Measurements from ENCODE around the gene NXPE1.
A peak's percentile ranks its signal among the peaks of the same experiment; 100 is the strongest.

Gene NXPE1

DNA sequence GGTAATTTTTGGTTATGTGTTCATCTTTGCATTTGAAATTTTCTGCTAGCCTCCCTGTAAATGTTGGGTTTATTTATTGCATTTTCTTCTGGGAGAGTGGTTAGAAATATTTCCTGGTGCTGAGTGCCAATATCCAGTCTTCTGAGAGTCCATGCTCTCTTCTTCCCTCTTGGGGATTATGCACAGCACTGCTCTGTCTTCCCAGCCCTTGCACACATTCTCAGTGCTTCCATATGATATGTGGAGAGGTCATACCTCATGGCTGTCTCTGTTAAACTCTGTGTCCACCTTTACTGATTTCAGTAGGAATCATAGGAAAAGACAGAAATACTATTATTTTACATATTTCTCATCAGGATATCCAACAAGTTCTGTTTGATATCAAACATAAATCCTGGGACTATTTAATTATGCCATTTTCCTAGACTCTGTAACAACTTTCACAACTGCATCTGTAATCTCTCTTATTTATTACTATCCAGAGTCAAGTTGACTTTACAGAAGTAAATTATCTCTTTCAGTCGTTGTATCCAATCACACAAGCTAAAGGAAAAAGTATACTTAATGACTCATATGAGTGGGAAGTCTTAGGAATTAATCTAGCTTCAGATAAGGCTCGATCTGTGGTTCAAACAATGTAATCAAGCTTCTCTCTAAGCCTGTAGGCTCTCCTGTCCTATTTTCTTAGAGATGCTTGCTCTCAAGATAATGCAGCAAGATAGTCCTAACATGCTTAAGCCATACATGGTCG, 2.7 kb upstream of the NXPE1 start:
- no peak for DNase-seq (ENCODE audit: low spot score)

DNA sequence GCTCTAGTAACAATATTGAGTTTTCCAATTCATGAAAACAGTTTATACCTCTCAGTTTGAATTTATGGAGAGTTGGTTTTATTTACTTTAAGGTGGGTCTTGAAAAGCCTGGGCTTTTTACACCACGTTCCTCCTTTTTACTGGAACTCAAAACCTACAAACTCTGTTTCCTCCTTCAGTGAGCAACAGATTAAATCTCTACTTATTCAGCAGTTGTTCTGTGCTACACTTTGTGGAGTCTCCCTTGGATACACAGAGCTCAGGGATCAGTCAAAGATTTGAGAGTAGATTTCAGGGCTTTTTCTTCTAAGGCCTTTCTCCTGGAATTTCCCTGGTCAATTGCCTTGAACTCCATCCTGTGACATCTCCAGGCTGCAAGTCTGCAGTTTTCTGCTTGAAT, 3.5 kb downstream of the NXPE1 start:
- no peak for DNase-seq (ENCODE audit: low spot score)

DNA sequence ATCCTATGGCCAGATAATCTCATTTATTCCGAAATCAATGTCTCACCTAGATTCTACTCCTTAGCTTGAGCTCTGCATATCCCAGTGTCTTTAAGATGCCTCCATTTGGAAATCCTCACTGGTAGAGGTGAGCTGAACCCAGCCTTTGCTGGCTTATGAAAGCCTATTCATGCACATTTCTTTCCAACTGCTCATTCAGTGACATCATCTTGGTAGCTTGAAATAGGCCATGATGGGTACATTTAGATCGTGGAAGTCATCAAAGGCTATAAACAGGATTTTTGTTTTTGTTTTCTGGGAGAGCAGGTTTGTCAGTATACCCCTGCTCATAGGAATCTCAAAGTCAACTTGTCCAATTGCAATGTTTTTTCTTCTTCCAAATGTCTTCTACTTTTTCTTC, 6.0 kb downstream of the NXPE1 start:
- peak; percentile 39 for DNase-seq (ENCODE audit: low spot score)

DNA sequence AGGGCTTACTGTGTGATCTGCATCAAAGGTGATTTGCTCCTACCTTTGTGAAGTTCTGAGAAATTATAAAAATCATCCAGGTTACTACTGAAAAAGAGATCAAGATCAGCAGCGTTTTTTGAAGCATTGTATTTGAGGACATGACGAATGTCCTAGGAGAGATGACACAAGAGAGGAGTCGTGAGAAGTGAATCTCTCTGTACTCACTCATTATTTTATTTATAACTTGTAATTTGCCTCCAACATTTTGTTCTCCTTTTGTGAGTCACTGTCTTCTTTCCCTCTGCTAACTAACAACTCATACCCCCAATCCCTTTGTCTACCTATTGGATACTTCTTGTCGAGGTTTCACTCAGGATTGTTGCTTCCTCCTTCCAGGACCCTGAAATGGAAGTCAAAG, 8.6 kb downstream of the NXPE1 start:
- DNase-seq (ENCODE audit: low spot score), result no peak

DNA sequence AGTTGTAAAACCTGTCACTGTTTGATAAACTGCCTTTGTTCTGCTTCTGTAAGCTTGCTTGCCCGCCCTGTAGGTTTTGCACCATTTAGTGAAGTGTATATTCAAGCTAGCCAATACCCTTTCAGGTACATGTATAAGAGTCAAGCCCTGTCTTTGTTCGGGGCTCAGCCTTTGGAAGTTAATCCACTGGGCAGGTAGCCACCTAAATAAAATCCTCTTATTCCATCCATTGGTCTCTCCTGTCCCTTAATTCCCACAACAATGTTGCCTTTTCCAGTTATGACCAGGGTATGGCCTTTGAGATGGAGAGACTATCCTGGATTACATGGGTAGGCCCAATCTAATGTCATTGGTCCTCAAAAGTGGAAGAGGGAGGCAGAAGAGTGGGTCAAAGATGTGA, 34.0 kb downstream of the NXPE1 start:
- no peak for DNase-seq (ENCODE audit: low spot score)

DNA sequence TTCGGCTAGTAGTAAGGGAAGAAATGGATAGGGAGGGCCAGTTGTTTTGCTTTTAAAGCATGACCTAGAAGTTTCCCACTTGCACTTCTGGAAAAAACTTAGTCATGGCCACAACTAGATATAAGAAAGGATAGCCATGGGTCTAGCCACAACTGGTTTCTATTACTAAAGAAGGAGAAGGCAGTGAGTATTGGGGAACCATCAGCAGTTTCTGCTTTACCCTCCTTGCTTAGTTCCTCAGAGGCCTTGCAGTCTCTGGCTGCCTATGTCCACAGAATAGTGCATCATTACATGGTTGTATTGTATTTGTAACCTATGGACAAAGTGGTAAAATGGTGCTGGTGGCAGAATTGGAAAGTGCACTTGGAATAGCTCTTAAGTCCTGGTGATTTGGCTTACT, 35.6 kb downstream of the NXPE1 start:
- no peak for DNase-seq (ENCODE audit: low spot score)

DNA sequence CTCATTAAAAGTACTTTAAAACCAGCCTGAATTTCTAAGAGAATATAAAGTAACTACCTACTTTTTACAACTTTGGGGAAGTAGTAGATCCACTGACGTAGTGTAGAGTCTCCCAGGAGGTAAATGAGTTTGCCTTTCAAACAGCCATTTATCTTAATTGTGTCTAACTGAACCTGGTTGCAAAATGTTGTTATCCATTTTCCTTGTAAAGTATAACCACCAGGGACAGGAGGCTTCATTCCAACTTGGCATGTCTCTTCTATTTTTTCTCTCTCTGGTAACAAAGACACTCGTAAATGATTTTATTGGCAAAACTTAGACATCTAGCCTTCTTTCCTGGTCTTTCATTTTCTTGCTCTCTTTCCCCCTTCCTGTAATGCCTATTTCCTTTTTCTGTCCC, 36.9 kb downstream of the NXPE1 start:
- no peak for DNase-seq (ENCODE audit: low spot score)

DNA sequence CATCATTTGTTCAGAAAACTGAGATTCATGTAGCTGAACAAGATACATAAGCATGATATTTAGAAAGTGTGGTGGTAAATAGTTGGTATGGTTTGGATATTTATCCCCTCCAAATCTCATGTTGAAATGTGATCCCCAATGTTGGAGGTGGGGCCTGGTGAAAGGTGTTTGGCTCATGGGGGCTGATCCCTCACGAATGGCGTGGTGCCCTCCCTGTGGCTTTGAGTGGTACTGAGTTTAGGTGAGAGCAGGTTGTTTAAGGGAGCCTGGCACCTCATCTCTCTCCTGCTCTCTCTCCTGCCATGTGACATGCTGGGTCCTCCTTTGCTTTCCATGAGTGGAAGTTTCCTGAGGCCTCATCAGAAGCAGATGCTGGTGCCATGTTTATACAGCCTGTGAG, 48.1 kb downstream of the NXPE1 start:
- no peak for DNase-seq (ENCODE audit: low spot score)

DNA sequence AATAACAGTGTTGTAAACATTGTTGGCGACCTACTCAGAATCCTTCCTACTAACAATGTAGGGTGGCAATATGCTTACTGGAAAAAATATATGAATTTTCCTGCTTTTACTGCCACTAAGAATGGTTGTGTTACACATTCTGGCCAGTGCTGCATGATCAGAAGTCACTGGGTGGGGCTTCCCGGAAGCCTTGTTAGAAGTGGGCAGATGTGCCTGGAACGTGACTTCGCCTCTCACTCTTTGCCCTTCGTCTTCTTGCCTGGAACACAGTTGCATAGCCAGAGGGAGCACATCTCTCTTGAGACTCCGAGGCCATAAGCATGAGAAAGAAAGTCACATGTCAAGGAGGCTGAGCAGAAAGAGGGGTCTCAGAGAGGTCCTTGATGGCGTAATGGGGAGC, 48.6 kb downstream of the NXPE1 start:
- DNase-seq (ENCODE audit: low spot score), result no peak

DNA sequence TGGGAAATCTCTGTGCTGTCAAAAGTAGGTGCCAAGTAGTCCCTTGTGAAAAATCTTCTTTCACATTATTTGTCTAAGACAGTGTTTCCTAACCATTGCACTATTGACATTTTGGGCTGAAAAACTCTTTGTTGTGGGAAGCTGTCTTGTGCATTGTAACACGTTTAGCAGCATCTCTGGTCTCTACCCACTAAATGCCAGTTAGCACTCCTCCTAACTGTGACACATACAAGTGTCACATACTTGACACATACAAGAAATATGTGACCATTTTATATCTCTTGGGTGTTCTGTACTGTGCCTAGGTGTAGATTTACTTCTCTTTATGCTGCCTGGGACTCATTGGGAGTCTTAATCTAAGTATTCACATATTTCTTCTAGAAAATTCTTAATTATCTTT, 57.8 kb downstream of the NXPE1 start:
- DNase-seq (ENCODE audit: low spot score), result peak; percentile 45

DNA sequence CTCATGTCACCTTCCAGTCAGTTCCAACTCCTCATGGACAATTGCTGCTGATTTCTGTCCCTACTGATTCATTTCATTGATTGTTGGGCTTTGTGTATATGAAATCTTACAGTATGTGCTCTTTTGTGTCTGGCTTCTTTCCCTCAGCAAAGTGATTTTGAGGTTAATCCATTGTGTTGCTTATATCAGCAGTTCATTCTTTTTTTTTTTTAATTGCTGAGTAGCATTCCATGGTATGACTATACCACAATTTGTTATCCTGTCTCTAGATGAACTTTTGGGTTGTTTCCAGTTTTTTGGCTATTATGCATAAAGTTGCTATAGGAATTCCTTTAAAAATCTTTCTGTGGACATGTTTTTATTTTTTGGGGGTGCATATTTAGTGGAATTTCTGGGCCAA, 59.9 kb downstream of the NXPE1 start:
- no peak for DNase-seq (ENCODE audit: low spot score)

DNA sequence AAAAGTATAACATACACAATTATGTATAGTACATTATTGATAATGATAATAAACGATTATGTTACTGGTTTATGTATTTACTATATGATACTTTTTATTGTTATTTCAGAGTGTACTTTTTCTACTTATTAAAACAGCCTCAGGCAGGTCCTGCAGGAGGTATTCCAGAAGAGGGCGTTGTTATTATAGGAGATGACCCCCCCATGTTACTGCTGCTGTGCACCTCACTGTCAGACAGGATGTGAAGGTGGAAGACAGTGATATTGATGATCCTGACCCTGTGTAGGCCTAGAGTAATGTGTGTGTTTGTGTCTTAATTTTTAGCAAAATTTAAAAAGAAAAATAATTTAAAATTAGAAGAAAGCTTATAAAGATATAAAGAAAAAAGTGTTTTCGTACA, 62.8 kb downstream of the NXPE1 start:
- DNase-seq (ENCODE audit: low spot score), result no peak

DNA sequence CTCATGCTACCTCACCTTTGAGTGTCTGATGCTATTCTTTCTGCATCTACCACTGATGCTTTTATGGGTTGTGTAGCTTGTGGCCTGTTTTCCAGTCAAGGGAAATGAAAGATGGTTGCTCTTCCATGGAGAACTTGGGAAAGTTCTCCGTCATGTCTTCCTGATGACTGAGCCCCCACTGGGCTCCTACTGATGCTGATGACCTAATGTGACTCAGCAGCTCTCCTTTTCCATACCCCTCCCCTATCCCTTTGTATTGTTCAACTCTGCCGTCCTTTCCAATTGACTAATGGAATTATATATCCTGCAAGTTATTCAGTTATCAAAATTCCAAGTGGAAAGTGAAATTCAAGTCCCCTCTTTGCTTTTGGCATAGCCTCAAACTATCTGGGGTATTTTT, 75.8 kb downstream of the NXPE1 start:
- DNase-seq (ENCODE audit: low spot score), result no peak

DNA sequence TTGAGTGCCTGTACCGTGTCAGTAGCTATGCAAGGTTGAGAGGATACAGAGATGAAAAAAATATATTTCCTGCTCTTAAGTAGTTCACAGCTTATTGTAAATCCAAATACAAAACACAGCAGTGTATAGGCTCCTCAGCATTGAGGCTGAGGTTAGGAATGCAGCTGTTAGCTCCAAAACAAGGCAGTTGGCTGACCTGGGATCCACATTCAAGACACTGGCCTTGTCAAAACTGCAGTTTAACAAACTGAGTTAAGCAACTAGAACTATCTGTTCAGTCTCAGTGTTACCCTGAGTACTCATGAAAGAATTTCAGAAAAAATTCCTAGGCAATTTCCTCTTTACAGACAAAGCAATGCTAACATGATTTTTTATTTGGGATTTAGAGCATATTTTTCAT, 77.6 kb downstream of the NXPE1 start:
- DNase-seq (ENCODE audit: low spot score), result no peak

DNA sequence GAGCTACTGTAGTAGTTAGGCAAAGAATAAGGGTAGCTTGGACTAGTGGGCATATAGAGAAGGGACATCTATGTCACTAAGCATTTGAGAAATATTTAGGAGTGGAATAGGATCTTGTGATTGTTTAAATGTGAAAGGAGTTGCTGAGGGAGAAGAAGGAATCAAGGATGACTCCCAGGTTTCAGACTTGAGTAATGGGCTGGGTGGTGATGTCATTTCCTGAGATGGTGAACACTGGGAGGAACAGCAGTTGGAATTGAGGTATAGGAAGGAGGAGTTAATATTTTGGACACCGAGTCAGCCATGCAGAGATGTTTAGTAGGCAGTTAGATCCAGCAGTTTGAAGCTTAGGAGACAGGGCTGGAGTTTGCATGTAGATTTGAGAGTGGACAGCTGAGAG, 80.3 kb downstream of the NXPE1 start:
- DNase-seq (ENCODE audit: low spot score), result peak; percentile 15

DNA sequence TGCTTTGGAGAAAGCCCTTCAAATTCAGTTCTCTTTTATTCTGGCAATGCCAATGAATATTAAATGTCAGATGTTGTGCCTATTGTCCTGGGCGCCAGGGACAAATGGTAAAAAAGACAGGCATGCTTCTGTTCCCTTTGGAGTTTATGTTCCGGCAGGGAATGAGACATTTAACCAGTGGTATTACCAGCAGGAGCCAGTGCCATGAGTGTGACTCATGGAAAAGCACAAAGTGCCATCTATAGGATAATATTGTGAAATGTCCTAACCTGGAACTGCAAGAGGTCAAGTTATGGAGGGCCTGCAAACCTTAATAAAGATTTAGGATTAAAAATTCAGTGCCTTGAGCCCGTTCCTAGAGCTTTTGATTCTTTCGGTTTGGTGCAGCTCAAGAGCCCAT, 80.9 kb downstream of the NXPE1 start:
- DNase-seq (ENCODE audit: low spot score), result peak; percentile 3

DNA sequence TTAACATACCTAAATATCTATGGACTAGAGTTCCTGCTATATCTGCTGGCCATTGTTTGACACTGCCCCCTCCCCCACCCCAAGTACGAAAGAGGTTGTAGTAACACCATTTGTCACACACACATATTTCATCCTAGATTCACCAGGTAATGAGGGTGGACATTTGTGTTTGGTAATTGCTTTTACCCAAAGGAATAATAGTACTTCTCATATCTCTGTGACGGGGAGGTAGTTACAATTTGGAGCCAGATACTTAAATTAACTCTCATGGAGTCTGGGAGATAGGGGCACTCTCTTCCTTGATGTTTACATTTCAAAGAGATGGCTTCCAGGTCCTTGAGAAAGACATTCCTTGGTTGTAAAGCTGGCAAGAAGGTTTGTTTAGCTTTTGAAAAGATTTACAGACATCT, 81.7 kb downstream of the NXPE1 start:
- no peak for DNase-seq (ENCODE audit: low spot score)

DNA sequence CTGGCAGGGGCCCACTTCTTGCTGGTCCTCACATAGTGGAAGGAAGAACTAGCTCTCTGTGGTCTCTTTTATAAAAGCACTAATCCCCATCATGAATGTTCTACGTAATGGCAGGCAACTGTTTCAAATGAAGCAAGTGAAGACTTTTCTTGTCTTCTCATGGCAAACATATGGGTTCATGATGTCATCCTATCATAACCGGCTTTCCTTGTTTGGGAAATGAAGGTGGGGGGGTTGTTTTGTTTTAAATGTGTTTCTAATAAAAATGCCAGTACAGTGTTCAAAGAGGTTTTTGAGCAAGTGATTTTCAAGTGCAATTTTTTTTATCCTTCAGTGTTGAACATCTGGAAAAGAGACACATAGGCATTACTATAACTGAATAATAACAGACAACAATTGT, 87.0 kb downstream of the NXPE1 start:
- DNase-seq (ENCODE audit: low spot score), result no peak

All from kidney tubule cell (primary cell).